Sigmoid colon (tissue), 4 donors: ENCODE measurements around the gene ZNF675.

Experiments
- CTCF ChIP-seq, 4 experiments: fragments of 450-650 bp in 3 of 4; fragments of 200-600 bp in 1 of 4; IDR thresholded peaks; one replicate each; pipeline ENCODE4 v1.5.1; 2016 to 2019; ENCODE audit warnings: antibody characterized with exemption in 4 of 4, mild to moderate bottlenecking in 3 of 4, moderate library complexity in 2 of 4
- EP300 ChIP-seq, 4 donors: sonication (generic); formaldehyde crosslinking; IDR thresholded peaks; one replicate each; pipeline ENCODE4 v1.6.1; 2017; ENCODE audit warnings: antibody characterized with exemption in 4 of 4
- POLR2A ChIP-seq, 2 donors: fragments of 450-650 bp; IDR thresholded peaks; one replicate each; pipeline ENCODE4 v1.6.1; 2016; ENCODE audit warnings: antibody characterized with exemption in 2 of 2, mild to moderate bottlenecking in 2 of 2, moderate library complexity in 2 of 2
- POLR2AphosphoS5 ChIP-seq, 4 donors: sonication (generic); formaldehyde crosslinking; IDR thresholded peaks; one replicate each; pipeline ENCODE4 v1.6.1; 2017; ENCODE audit warnings: antibody characterized with exemption in 4 of 4

- TF ChIP-seq CTCF (IDR thresholded peaks at IDR 0.05) (no peak), POLR2AphosphoS5 (IDR thresholded peaks at IDR 0.05) (no peak), POLR2A (IDR thresholded peaks at IDR 0.05) (no peak), EP300 (IDR thresholded peaks at IDR 0.05) (no peak)
Observed at GRCh38 chr19:23706657-23707056, 19.6 kb upstream of the ZNF675 start.
